GM21737 (cell line): ENCODE measurements around the gene F7.
"Not testable (repeated sequence)": the region's sequence is repeated elsewhere in the genome, so short reads cannot be mapped to it uniquely, and the experiment has no call there.

Experiments used
- ATAC-seq: cut with Tn5 transposase; IDR thresholded peaks from one replicate; pipeline ENCODE4 v1.9.1; 2021; ENCODE audit warnings: mild to moderate bottlenecking, moderate library complexity; ENCODE audit not compliant: unreplicated experiment

The F7 gene

DNA sequence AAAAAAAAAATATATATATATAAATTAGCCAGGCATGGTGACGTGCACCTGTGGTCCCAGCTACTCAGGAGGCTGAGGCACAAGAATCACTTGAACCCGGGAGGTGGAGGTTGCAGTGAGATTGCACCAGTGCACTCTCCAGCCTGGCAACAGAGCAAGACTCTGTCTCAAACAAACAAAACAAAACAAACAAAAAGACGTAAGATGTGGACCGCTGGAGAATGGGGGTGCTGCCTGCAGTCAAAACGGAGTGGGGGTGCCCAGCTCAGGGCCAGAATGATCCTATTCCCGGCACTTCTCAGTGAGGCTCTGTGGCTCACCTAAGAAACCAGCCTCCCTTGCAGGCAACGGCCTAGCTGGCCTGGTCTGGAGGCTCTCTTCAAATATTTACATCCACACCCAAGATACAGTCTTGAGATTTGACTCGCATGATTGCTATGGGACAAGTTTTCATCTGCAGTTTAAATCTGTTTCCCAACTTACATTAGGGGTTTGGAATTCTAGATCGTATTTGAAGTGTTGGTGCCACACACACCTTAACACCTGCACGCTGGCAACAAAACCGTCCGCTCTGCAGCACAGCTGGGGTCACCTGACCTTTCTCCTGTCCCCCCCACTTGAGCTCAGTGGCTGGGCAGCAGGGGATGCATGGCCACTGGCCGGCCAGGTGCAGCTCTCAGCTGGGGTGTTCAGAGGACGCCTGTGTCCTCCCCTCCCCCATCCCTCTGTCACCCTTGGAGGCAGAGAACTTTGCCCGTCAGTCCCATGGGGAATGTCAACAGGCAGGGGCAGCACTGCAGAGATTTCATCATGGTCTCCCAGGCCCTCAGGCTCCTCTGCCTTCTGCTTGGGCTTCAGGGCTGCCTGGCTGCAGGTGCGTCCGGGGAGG lies at the start of gene F7:
Gene F7 (plus strand): TSS at position 760 of the 889 bp plus-strand sequence. CDS start 51 bp downstream, at position 811.
- ATAC-seq, result no peak

DNA sequence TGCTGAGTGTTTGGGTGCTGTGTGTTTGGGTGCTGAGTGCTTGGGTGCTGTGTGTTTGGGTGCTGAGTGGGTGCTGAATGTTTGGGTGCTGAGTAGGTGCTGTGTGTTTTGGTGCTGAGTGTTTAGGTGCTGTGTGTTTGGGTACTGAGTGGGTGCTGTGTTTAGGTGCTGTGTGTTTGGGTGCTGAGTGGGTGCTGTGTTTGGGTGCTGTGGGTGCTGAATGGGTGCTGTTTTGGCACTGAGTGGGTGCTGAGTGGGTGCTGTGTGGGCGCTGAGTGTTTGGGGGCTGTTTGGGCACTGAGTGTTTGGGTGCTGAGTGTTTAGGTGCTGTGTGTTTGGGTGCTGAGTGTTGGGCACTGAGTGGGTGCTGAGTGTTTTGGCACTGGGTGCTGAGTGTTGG lies 48.5 kb upstream of the F7 start:
- no peak for ATAC-seq

DNA sequence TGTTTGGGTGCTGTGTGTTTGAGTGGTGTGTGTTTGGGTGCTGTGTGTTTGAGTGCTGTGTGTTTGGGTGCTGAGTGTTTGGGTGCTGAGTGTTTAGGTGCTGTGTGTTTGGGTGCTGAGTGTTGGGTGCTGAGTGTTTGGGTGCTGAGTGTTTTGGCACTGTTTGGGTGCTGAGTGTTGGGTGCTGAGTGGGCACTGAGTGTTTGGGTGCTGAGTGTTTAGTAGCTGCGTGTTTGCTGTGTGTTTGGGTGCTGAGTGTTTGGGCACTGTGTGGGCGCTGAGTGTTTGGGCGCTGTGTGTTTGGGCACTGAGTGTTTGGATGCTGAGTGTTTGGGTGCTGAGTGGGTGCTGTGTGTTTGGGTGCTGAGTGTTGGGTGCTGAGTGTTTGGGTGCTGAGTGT lies 48.0 kb upstream of the F7 start:
- not testable (repeated sequence) for ATAC-seq

DNA sequence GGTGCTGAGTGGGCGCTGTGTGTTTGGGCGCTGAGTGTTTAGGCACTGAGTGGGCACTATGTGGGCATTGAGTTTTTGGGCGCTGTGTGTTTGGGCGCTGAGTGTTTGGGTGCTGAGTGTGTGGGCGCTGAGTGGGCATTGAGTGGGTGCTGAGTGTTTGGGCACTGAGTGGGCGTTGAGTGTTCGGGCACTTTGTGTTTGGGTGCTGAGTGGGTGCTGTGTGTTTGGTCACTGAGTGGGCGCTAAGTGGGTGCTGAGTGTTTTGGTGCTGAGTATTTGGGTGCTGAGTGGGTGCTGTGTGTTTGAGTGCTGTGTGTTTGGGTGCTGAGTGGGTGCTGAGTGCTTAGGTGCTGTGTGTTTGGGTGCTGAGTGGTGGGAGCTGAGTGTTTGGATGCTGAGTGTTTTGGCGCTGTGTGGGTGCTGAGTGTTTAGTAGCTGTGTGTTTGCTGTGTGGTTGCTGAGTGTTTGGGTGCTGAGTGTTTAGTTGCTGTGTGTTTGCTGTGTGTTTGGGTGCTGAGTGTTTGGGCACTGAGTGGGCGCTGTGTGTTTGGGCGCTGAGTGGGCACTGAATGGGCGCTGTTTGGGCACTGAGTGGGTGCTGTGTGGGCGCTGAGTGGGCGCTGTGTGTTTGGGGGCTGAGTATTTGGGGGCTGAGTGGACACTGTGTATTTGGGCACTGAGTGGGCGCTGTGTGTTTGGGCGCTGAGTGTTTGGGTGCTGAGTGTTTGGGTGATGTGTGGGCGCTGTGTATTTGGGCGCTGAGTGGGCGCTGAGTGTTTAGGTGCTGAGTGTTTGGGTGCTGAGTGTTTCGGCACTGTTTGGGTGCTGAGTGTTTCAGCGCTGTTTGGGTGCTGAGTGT lies 47.2 kb upstream of the F7 start:
- no peak for ATAC-seq

DNA sequence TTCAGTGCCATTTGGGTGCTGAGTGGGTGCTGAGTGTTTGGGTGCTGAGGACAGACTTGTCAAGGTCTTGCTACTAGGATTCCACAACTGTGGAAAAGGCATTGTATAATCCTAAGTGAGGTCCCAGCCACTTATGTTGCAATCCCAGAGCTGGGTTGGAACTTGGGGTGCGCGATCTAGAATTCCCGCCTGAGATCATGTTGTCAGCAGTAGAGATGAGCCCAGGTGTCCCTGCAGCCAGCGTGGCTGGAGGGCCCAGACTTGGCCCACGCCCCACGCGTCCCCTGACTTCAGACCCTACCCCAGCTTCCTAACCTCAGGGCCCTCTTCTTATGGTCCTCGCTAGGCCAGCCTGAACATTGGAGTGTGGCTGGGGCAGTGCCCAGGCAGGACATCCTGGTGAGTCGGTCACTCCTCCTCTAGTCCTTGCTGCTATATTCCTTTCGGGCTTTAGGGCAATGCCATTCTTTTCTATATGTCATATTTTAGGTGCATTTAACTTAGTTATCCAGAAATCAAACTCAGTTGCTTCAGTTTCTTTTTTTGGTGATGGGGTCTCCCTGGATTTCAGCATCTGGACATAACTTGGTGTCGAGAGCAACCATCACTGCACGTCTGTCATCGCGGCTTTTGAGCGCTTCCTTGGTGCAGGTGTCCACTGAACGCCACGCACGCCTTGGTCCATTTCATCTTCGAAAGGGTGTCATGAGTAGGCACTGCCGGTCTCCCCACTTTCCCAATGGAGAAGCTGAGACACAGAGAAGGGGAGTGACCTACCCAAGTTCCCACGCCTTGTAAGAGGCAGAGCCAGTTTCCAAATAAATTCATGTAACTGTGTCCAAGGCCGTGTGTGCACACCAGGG lies 46.4 kb upstream of the F7 start:
- no peak for ATAC-seq

DNA sequence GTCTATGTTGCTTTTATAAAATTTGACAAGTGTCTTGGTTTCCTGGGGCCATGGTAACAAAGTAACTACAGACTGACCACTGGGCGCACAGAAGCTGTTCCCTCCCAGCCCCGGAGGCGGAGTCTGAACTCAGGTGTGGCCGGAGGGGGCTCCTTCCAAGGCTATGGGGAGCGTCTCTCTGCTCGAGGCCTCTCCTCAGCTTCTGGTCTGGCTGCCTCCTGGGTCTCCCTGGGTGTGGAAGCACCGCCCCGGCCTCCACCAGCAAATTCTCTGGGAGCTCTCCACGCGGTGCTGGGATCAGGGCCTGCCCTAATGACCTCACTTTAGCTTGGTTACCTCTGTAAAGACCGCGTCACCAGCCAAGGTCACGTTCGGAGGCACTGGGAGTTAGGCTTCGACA lies 45.7 kb upstream of the F7 start:
- ATAC-seq, result no peak

DNA sequence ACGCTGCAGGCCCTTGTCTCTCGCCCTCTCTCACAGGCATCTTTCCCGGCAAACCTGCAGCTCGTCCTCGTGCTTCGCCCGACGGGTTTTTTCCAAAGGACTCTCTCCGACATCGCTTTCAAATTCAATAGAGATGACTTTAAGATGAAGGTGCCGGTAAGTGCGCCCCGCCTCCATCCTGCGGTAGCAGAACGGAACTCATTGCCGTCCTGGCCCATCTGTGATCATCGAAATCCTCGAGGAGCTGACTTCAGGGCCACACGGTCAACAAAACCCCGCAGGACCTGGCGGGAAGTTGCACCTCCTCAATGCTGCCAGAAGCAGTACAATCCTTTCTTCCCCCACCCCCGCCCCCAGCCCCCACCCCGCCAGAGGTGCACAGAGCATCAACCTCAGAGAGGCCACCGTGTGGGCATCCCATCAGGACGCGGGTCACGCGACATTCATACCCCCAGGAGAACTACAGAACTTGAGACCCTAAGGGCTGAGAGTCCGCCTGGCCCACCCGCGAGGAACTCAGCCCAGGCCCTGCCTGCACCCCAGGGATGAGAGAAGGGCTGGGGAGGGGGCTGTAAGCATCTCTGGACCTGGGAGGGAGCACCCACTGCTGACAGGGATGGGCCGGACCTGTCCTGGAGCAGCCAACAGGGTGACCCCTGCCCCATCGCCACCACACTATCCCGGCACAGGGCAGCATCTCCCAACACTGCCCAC lies 44.9 kb upstream of the F7 start:
- ATAC-seq, result no peak

DNA sequence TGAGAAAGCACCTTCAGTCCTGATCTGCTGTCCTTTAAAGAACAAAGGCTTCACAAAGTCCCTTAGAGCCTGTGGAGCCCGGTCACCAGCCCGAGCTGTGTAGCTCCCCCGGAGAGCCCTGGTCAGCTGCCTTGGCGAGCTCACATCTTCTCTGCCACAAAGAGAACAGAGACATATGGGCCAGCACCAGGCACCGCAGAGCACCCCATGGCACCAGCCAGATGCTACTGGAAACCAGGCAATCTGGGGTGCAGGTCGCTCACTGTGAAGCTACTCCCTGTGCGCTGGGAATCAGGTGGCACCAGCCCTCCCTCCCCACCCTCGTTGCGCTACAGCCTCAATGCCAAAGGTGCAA lies 44.3 kb upstream of the F7 start:
- no peak for ATAC-seq

DNA sequence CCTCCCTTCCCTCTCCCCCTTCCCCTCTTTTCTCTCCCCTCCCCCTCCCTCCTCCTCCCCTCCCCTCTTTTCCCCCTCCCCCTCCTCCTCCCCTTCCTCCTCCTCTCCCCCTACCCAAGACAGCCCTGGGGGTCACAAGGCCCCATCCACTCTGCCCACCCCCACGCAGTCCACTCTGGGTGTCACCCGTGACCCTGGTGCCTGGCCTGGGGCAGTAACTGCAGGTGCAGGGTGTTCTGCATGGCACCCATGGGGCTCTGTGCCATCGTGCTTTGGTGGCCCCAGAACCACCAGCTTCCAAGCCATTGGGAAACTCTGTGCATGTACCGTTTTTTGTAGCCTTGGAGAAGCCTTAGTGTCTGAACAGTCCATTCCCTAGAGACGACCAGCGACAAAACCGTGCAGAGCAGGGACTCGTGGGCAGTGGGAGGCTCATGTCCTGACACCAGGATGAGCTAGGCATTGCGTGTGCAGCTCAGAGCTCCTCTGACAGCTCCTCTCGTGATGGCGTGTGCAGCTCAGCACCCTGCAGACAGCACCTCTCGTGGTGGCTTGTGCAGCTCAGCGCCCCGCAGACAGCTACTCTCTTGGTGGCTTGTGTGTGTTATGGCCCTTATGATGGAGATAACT lies 43.7 kb upstream of the F7 start:
- no peak for ATAC-seq

DNA sequence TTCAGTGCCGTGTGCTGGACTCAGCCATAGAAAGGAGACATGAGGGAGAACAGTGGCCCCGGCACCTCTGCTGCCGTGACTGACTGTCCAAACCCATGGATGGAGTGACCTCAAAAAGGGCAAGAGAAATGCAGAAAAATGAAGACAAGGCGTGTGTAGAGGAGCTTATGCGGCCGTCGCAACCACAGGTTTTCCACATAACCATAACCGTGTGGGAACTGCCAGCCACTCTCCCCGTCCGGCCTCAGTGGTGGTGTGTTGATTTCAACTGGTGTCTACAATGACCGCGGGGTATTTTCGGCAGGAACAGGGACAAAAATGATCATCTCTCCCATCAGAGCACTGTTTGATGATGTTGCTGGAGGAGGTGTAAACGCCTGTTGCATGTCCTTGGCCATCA lies 42.9 kb upstream of the F7 start:
- no peak for ATAC-seq

DNA sequence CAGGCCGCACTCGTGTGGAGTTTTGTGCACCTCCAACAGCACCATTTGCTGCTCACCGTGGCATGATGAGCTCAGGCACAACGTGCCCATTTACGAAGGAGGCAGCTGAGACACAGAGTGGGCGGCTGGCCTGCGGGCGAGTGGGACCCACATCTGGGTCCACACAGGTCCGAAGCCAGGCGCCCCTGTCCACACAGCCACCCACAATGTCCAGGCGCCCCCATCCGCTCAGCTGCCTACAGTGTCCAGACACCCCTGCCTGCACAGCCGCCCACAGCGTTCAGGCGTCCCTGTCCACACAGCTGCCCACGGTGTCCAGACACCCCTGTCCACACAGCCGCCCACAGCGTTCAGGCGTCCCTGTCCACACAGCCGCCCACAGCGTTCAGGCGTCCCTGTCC lies 42.5 kb upstream of the F7 start:
- ATAC-seq, result no peak

DNA sequence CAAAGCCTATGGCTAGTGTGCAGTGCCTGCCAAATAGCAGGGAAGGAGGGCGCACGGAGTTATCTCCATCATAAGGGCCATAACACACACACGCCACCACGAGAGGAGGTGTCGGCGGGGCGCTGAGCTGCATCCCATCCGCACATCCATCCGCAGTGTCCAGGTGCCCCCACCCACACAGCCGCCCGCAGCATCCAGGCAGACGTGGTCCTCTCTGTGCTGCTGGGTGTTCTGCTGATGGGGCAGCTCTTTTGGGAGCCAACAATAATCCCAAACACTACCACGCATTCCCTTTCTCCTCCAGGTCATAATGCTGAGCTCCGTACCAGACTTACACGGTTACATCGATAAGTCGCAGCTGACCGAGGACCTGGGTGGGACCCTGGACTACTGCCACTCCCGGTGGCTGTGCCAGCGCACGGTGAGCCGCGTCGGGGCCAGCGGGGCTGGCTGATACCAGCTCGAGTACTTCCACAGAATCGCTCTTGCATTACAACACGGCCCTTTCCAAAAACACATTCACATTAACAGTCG lies 41.5 kb upstream of the F7 start:
- no peak for ATAC-seq

DNA sequence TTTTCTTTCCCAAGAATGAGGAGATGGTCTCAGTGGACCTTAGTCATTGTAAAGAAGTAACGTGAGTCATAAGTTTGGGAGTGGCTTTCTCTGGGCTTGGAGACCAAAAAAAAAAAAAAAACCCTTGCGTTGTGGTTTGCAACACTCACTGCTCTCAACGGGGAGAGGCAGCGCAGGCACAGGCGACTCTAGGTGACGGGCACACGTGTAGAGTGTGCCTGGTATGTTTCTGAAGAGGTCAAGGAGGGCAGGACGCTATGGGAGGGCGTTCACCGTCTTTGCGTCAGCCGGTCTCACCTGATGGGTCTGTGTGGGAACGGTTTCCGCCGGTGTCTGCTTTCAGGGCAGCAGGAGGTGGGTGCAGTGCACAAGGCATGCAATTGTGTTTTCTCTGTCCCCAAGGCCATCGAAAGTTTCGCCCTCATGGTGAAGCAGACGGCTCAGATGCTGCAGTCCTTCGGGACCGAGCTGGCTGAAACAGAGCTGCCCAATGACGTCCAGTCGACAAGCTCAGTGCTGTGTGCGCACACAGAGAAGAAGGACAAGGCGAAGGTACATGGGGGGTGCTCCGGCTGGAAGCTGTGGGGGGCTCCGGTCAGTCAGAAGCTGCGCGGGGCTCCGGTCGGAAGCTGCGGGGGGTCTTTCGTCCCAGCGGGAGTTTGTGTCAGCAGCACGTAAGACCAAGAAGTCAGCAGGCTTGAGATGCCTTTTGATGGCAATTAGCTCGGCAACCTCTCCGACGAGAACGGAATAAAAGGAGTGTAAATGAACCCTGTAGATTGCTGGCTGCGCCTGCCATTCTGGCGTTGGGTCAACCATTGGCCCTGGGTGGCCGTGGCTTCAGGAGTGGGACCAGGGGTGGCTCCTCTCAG lies 40.8 kb upstream of the F7 start:
- ATAC-seq, result no peak

DNA sequence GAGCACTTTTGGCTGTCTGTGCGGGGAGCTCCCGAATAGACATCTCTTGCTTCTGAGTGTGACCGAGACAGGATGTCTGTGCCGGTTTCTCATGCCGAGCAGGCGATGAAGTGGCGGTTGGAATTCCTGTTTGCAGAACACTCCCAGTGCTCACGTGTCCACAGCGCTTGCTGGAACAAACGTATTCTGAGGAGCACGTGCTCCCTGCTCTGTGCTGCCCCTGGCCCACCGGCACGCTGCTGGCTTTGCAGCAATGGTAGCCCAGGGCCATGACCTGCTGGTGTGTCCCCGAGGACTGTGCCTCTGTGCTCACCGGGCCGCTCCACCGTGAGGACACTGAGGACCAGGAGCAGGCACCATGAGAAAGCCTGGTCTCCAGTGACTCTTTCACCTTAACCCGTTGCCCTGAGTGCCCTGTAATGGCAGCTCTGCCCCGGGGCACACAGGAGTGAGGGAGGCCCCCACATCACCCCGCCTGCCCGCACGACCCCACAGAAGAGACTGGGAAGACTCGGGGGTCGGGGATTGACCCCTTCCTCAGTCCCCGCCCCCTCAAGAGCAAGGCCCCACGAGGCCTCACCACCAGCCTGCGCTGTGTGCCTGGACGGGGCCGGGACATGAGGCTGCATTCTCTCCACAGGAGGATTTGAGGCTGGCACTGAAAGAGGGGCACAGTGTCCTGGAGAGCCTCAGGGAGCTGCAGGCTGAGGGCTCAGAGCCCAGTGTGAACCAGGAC lies 40.0 kb upstream of the F7 start:
- no peak for ATAC-seq

DNA sequence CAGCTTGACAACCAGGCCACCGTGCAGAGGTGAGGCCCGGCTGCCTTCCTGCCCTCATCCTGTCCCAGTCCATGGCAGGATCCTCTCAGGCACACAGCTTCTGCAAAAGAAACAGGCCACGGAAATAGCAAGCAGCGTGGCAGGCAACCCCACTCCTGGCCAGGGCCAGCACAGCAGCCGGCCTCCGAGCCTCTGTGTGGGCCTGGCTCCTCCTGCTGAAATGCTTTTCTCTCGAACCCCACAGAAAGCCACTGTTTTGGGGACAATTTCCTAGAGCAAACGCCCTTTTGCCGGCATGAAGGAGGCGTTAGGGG lies 39.5 kb upstream of the F7 start:
- no peak for ATAC-seq

DNA sequence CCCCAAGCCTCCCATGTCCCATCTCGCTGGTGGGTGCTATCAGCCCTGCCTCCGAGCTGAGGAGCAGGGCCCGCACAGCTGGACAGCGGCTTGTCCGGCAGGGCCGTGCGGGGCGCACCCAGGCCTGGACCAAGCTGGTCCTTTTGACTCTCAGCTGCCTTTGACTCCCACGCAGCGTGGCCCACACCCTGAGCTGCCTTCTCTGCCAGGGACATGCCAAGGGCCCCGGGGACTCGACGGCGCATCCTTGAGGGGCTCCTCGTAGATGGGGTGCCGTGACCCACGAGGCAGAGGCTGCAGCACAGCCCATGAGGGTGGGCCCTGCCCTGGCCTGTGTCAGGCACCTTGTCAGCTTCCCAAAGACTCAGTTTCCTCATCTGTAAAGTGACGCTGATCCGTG lies 38.8 kb upstream of the F7 start:
- ATAC-seq, result no peak

DNA sequence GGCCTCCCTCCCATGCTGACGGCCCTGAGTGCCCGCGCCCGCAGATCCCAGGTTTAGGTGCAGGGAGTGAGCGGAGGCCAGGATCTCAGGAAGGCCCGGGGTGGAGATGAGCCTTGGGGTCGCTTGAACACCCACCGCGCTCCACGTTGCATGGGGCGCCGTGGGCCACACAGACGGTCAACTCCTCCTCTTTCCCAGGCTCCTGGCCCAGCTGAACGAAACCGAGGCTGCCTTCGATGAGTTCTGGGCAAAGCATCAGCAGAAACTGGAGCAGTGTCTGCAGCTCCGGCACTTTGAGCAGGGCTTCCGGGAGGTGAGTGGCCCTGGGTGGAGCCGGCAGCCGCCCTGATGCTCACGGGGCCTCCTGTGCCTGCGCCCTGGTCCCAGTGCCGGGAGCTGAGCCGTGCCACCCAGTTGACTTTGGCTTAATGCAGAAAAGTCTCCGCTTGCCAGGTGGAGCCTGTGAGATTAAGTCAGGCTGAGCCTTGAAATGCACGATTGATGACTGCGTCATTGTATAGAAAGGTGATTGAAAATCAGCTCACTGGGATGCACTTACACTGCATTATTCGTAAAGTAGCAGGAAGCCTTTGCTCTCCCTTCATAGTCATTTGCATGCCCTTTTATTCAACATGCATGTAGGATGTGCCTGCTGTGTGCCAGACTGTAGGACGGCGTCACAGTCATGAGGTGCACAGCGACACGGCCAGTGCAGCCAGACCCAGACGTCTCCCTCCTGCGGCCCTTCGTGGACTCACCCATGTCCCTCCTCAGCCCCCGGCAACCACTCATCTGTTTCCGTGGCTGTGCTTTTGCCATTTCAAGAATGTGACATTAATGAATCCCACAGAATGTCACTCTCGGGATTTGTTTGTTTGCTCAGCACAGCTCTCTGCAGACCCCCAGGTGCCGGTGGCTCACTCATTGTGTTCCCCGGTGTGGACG lies 35.5 kb upstream of the F7 start:
- no peak for ATAC-seq
